ENCODE results near the gene FOXL2NB.
"Not testable (repeated sequence)": the region's sequence is repeated elsewhere in the genome, so short reads cannot be mapped to it uniquely, and the experiment has no call there.

FOXL2NB gene

DNA sequence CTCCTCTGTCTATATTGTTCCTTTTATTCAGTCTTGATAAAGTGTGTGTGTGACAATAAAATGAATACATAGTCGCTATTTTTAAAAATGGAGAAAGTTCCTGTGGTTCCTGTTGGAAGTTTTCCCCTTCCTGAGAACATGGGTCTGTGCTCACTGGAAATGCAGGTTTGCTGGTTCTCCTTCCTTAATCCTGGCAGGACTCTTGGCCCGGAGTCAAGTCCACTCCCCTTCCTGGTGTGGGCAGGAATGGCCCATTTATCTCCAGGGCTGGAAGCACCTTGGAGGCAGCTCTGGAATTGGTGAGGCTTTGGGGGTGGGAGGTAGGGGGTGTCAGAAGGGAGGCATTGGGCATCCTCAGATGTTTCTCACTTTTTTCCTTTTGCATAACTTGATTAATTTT, 30.2 kb upstream of the FOXL2NB start:
- TF ChIP-seq, protein P1, sequence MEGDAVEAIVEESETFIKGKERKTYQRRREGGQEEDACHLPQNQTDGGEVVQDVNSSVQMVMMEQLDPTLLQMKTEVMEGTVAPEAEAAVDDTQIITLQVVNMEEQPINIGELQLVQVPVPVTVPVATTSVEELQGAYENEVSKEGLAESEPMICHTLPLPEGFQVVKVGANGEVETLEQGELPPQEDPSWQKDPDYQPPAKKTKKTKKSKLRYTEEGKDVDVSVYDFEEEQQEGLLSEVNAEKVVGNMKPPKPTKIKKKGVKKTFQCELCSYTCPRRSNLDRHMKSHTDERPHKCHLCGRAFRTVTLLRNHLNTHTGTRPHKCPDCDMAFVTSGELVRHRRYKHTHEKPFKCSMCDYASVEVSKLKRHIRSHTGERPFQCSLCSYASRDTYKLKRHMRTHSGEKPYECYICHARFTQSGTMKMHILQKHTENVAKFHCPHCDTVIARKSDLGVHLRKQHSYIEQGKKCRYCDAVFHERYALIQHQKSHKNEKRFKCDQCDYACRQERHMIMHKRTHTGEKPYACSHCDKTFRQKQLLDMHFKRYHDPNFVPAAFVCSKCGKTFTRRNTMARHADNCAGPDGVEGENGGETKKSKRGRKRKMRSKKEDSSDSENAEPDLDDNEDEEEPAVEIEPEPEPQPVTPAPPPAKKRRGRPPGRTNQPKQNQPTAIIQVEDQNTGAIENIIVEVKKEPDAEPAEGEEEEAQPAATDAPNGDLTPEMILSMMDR (IDR thresholded peaks at IDR 0.05; ENCODE audit: low read depth, low read length) = no peak
- no peak overlapping the region for H3K4me3 ChIP-seq (ENCODE audit: low read depth, low read length)

DNA sequence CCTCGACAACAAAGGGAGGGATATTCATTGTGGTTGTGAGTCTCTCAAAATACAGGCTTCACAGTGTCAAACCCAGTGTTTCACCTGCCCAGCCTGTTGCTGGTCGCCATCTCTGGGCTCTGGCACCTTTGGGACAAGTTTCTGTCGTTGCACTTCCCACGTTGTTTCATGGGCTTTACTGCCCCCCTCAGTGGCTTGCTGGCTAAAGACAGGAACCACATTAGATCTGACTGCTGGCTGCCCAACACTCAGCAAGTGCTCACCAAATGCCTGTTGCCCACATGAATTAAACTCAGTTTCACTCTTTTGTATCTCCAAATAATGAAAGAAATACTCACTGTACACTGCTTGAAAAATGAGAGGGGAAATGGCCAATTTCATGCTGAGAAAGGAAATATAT, 27.7 kb upstream of the FOXL2NB start:
- TF ChIP-seq, protein P1 (IDR thresholded peaks at IDR 0.05; ENCODE audit: low read depth, low read length) = no peak
- H3K4me3 ChIP-seq (ENCODE audit: low read depth, low read length) = no peak overlapping the region

DNA sequence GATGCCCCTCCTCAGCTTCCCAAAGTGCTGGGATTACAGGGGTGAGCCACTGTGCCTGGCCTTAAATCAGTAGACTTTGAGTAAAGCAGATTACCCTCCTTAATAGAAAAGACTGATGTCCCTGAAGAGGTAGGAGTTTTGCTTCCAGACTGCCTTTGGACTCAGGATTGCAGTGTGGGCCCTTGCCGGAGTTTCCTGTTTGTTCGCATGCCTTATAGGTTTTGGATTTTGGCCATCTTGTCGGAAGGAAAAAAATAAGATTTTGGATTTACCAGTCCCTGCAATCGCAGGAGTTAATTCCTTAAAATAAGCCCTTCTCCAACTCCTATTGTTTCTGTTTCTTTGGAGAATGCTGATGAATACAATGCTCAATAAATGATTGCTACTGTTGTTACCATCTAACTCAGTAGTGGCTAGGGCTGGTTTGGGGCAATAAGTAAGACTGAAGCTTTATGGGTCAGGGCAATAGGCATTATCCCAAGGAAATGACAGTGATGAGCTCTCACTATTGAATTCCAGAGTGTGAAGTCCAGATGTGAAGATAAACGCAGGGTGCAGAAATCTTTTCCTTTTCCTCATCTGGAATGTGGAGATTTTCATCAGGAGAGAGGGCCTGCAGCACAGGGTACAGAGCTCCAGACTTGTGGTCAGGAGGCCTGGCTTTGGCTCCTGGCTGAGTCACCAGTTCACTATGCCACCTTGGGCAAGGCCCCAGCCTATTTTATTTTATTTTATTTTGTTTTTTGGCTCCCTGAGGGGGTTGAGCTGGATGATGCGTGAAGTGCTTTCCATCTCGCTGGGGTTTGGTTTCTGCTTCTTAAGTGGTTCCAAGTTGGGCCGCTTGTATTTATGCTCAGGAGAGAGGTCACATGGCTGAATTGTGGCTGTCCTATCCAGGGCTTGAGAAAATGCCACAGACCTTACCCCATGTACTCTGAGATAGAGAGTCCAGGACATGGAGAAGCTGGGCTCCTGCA, 25.4 kb upstream of the FOXL2NB start:
- no peak overlapping the region for H3K4me3 ChIP-seq (ENCODE audit: low read depth, low read length)
- TF ChIP-seq, protein P1 (IDR thresholded peaks at IDR 0.05; ENCODE audit: low read depth, low read length) = no peak

DNA sequence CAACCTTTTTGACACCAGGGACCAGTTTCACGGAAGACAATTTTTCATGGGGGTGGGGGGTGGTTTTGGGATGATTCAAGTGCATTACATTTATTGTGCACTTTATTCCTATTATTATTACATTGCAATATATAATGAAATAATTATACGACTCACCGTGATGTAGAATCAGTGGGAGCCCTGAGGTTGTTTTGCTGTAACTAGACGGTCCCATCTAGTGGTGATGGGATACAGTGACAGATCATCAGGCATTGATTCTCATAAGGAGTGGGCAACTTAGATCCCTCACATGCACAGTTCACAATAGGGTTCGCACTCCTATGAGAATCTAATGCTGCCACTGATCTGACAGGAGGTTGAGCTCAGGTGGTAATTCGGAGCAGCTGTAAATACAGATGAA, 24.6 kb upstream of the FOXL2NB start:
- not testable (repeated sequence) for H3K4me3 ChIP-seq (ENCODE audit: low read depth, low read length)

DNA sequence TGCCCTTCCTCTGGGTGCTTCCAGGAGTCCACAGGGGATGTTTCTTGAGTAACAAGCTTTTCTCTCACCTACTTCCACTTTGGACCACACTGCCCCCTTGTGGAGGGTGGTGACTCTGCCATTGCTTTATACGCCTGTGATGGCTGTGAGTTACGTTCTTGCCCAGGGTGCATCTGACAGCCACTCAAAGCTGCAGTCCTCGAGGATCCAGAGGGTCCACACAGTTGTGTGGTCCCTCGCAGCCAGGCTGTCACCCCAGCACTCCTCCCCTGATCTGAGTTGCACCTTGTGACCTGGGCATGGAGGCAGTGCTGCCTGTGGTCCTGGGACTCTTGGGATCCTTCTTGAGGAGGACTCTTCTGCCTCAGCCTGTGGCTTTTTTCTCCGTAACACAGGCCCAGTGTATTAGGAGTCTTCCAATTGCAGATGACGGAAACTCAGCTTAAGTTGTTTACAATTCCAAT, 23.5 kb upstream of the FOXL2NB start:
- no peak overlapping the region for H3K4me3 ChIP-seq (ENCODE audit: low read depth, low read length)
- TF ChIP-seq, protein P1 (IDR thresholded peaks at IDR 0.05; ENCODE audit: low read depth, low read length) = peak; percentile 88

DNA sequence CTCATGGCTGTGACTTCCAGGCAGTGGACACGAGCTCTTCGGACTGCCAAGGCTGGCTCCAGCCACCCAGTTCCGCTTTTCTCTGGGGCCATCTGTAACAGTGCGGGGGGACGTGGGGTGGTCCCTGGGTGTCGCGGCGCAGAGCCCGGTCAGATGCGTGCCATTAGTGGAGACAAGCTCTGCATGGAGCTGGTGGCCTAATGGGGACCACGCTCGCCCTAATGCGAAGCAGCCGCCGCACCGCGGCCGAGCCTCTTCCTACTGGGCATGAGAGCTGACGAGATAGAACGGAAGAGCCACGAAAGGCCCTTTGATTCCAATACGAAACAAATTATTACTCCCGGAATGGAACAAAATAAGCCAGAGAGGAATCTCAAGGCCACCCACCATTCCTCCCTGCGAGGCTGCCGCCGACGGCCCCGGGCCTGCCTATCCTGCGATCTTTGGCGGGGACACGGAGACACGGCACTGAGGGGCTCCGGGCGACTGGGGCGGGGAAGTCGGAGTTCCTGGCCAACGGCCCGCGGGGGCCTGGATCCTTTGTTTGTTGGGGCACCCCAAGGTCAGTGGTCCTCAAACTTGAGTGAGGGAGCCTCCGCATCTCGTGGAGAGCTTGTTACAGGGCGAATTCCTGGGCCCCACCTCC, 18.2 kb upstream of the FOXL2NB start:
- TF ChIP-seq, protein P1 (IDR thresholded peaks at IDR 0.05; ENCODE audit: low read depth, low read length) = no peak
- H3K4me3 ChIP-seq (ENCODE audit: low read depth, low read length) = no peak overlapping the region

DNA sequence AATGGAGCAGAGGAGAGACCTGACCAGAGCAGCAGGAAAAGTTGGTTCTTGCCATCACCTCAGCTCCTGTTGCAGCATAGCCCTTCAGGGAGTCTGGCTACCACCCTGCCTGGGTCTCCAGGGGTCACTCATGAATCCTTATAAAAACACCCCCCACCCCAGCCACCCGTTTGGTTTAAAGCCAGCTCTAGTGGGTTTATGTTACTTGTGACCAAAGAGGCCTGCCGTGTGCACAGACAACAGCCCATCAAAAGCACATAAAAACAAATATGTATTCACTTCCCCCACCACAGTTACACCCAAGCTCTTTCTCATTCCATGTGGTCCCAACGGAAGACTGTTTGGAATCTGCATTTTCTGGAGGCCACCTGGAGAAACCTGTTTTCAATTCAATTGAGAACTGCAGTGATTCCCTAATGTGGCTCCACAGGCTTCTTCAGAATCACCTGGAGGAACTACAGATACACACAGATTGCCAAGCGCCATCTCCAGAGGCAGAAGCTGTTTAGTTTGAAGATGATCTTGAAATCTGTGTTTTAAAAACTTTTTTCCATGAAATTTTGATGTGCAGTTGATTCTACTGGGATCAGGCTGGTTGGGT, 13.8 kb upstream of the FOXL2NB start:
- TF ChIP-seq, protein P1 (IDR thresholded peaks at IDR 0.05; ENCODE audit: low read depth, low read length) = no peak
- no peak overlapping the region for H3K4me3 ChIP-seq (ENCODE audit: low read depth, low read length)
